Left ventricle myocardium inferior (tissue), 1 donor: Measurements from ENCODE around the gene ANXA2. TPM values are rescaled to one million over a fixed set of nuclear protein-coding genes. Genes with fewer than 3 reads are reported as not detected.
"Not testable (repeated sequence)": the region's sequence is repeated elsewhere in the genome, so short reads cannot be mapped to it uniquely, and the experiment has no call there.

ENCODE experiments used
- DNase-seq: peaks from one replicate; pipeline ENCODE4 v3.0.0-alpha.2; 2020
- H3K27ac ChIP-seq: fragments of 200-600 bp; replicated peaks from 2 replicates; pipeline ENCODE4 v1.8.0; 2021
- H3K27me3 ChIP-seq: fragments of 200-600 bp; 2 replicates; pipeline ENCODE4 v1.8.0; 2021; ENCODE audit warnings: low read depth
- H3K36me3 ChIP-seq: fragments of 200-600 bp; 2 replicates; pipeline ENCODE4 v1.8.0; 2021
- H3K4me1 ChIP-seq: fragments of 200-600 bp; 2 replicates; pipeline ENCODE4 v1.8.0; 2021
- H3K4me3 ChIP-seq: fragments of 200-600 bp; 2 replicates; pipeline ENCODE4 v1.8.0; 2021; ENCODE audit warnings: mild to moderate bottlenecking, moderate library complexity
- H3K9me3 ChIP-seq: fragments of 200-600 bp; replicated peaks from 2 replicates; pipeline ENCODE4 v1.8.0; 2021
- intact Hi-C: fragments of 100-400 bp; cut with micrococcal nuclease; formaldehyde crosslinking; loops from one replicate; pipeline ENCODE4 v1.11.0; 2022
- total RNA-seq: library from RNA; stranded (reverse); fragmentation: NEBNext Ultra II Directional; extraction: Animal tissue kit (Norgen Biotek cat#: 25700); gene quantifications from one replicate; pipeline ENCODE4 v1.2.1, GENCODE V29; 2021
- TF ChIP-seq, protein P1 (sequence below): fragments of 200-600 bp; IDR thresholded peaks from 2 replicates; pipeline ENCODE4 v1.8.0; 2021; ENCODE audit warnings: antibody characterized with exemption, mild to moderate bottlenecking, borderline replicate concordance
- donor health status: DM: no; HTN: yes; CAD: no; lungs with severe emphysema.

ANXA2 gene
- total RNA-seq, 1 donor from 2014 or later: 123 TPM

DNA sequence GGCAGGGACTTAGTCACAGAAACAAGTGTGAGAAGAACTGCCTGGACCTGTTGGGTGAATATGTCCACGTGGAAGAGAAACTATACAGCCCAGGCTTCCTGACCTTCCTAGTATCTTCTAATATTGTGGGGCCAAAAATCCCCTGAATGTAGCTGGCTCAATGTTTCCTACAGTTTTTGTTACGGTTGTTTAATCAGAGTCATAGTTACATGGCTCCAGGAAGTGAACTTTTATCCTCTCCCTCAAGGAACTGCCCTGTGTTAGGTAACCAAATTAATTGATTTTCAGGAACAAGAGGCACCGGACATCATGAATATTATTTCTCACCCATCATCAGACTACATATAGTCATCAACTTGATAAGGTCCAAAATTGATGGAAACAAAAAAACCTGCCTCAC is 59.0 kb downstream of the ANXA2 start:
- intact Hi-C loops: no loop called here
- H3K27me3 ChIP-seq: no peaks in the 10 kb centered on the region
- H3K4me1 ChIP-seq: no peaks in the 10 kb centered on the region
- H3K4me3 ChIP-seq: no peak overlapping the region
- DNase-seq: no peak
- H3K9me3 ChIP-seq: no peaks in the 10 kb centered on the region
- H3K36me3 ChIP-seq: no peaks in the 10 kb centered on the region
- no peak overlapping the region for H3K27ac ChIP-seq
- TF ChIP-seq, protein P1, sequence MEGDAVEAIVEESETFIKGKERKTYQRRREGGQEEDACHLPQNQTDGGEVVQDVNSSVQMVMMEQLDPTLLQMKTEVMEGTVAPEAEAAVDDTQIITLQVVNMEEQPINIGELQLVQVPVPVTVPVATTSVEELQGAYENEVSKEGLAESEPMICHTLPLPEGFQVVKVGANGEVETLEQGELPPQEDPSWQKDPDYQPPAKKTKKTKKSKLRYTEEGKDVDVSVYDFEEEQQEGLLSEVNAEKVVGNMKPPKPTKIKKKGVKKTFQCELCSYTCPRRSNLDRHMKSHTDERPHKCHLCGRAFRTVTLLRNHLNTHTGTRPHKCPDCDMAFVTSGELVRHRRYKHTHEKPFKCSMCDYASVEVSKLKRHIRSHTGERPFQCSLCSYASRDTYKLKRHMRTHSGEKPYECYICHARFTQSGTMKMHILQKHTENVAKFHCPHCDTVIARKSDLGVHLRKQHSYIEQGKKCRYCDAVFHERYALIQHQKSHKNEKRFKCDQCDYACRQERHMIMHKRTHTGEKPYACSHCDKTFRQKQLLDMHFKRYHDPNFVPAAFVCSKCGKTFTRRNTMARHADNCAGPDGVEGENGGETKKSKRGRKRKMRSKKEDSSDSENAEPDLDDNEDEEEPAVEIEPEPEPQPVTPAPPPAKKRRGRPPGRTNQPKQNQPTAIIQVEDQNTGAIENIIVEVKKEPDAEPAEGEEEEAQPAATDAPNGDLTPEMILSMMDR: no peak

DNA sequence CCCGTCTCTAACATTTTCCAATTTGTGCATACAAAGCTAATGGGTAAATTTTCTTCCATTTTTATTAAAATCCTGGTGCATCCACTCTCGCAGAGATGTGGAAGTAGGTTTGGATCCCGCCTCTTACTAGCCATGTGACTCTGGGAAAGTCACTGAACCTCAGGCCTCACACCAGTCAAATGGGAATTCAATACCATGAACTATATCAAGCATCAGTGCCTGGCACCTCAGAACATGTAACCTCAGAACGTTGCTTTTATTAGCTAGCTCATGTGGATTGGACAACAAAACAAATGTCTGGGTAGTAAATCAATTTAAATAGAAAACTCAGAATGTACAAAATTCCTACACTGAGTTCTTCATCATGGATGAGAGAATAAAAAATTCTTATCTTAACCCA is 60.7 kb downstream of the ANXA2 start:
- H3K36me3 ChIP-seq: no peaks in the 10 kb centered on the region
- TF ChIP-seq, protein P1: no peak
- intact Hi-C loops: no loop called here
- DNase-seq: no peak
- H3K4me3 ChIP-seq: no peak overlapping the region
- H3K4me1 ChIP-seq: no peaks in the 10 kb centered on the region
- no peak overlapping the region for H3K27ac ChIP-seq
- no peaks in the 10 kb centered on the region for H3K27me3 ChIP-seq
- no peaks in the 10 kb centered on the region for H3K9me3 ChIP-seq

DNA sequence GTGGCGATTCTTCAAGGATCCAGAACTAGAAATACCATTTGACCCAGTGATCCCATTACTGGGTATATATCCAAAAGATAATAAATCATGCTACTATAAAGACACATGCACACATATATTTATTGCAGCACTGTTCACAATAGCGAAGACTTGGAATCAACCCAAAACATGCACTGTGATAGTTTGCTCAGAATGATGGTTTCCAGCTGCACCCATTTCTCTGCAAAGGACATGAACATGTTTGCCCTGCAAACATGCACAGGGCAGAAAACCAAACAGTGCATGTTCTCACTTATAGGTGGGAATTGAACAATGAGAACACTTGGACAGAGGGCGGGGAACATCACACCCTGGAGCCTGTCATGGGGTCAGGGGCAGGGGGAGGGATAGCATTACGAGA is 62.5 kb downstream of the ANXA2 start:
- DNase-seq, H3K4me3 ChIP-seq, H3K27ac ChIP-seq, H3K36me3 ChIP-seq, H3K27me3 ChIP-seq, H3K9me3 ChIP-seq, intact Hi-C loops, H3K4me1 ChIP-seq: not testable (repeated sequence)

DNA sequence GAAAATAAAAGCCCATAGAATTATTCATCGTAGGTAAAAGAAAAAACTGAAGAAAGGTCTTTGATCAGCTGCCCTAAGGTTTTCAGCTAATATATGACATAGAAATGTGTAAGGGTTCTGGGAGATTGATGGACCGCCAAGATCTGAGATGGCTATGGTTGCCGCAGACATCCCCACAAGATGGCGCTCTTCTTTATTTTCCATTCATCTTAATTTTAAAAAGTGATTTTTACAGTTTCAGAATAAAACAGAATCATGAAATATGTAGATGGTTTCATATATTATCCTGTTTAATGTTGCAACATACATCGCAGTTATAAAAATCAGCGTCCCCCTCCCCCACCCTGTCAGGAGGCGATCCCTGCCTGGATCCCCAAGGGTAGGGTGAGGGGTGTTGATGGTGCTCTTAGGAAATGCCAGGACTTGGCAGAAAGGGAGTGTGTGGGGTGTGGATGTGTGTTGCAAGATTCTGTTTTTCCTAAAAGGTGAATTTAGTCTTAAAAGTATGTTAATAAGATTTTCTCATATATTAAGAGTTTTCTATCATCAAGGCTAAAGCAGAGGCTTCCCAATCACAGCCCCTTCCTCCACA is 68.8 kb downstream of the ANXA2 start:
- intact Hi-C loops: loop anchor here (10.0 kb wide), 1 partner anchor 604 kb away; no protein-coding TSS in a partner anchor
- H3K27me3 ChIP-seq: peaks cover 59% of the 10 kb centered on the region
- H3K9me3 ChIP-seq: no peaks in the 10 kb centered on the region
- H3K27ac ChIP-seq: no peak overlapping the region
- no peaks in the 10 kb centered on the region for H3K36me3 ChIP-seq
- TF ChIP-seq, protein P1: peak; percentile 74
- no peak overlapping the region for H3K4me3 ChIP-seq
- peaks cover 13% of the 10 kb centered on the region for H3K4me1 ChIP-seq
- no peak for DNase-seq

DNA sequence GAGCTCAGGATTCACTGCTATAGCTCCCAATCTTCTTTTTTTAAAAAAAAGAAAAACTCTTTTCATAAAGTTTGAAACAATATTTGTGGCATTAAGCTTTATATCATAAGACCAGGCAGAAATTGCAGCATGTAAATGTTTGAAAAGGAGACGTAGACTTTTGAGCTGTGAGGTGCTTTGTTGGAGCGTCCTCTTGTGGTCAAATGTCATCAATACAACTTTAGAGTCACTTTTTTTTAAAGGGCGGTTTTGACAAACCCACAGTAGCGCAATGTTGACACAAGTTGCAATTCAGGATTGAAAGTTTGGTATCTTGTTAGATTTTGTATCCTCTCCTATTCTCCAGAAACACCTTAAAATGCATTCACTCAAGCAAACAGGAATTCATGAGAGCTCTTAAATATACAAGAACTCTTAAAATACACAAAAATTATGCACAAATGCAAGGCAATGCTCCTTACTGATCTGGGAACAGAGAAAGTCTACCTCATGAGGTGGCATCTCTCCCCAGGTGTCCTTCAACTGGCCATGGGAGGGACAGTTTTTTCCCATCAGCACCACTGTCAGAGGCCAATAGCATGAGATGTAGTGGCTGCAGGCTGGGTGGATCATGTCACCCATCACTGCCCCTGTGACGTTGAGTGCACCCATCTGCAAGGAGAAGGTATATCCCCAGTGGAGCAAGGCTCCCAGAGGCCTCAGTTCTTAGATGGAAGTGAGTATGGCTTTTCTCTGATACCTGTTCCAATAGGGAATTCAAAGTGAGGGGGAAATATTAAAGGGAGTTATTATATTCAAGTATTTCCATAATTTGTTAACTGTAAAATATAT is 70.7 kb downstream of the ANXA2 start:
- intact Hi-C loops: loop anchor here (10.0 kb wide), 1 partner anchor 602 kb away; no protein-coding TSS in a partner anchor
- peaks cover 76% of the 10 kb centered on the region for H3K27me3 ChIP-seq
- H3K4me3 ChIP-seq: no peak overlapping the region
- no peaks in the 10 kb centered on the region for H3K36me3 ChIP-seq
- TF ChIP-seq, protein P1: peak; percentile 85
- no peak overlapping the region for H3K27ac ChIP-seq
- peaks cover 13% of the 10 kb centered on the region for H3K4me1 ChIP-seq
- DNase-seq: no peak
- no peaks in the 10 kb centered on the region for H3K9me3 ChIP-seq

DNA sequence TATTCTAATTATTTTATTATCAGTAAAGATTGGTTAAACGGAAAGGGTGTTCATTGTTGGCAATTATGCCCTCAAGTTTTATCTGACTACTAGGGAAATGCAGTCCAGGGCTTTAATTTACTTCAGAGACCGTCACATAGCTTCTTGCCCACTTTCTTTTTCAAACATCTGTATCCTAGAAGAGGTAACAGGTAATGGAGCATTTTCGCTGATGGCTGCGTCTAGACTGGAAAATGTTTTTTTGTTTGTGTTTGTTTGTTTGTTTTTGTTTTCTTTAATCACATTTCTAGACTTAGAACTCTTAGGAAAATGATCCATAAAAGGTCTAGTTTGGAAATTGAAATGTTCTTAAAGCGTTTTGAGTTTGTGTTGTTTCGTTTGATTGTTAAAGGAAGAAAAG is 71.4 kb downstream of the ANXA2 start:
- H3K4me1 ChIP-seq: peaks cover 13% of the 10 kb centered on the region
- TF ChIP-seq, protein P1: no peak
- H3K36me3 ChIP-seq: no peaks in the 10 kb centered on the region
- no peak for DNase-seq
- no peak overlapping the region for H3K4me3 ChIP-seq
- no peak overlapping the region for H3K27ac ChIP-seq
- H3K27me3 ChIP-seq: peaks cover 81% of the 10 kb centered on the region
- H3K9me3 ChIP-seq: no peaks in the 10 kb centered on the region
- intact Hi-C loops: loop anchor here (10.0 kb wide), 1 partner anchor 602 kb away; no protein-coding TSS in a partner anchor
